ENCODE data around the gene TSC22D3. TPM values are rescaled to one million over a fixed set of nuclear protein-coding genes. Genes with fewer than 3 reads are reported as not detected.

The TSC22D3 gene
- total RNA-seq, 1 donor from 2014 or later = 107 TPM

- Mint-ChIP-seq H3K27me3 (ENCODE audit: unreplicated experiment) (no peaks in the 10 kb centered on the region), H3K36me3 (ENCODE audit: unreplicated experiment) (no peaks in the 10 kb centered on the region), H3K4me1 (ENCODE audit: low read depth, unreplicated experiment) (peaks cover 2% of the 10 kb centered on the region), H3K27ac (ENCODE audit: unreplicated experiment) (no peak overlapping the region), H3K4me3 (ENCODE audit: unreplicated experiment) (no peak overlapping the region), H3K9me3 (ENCODE audit: unreplicated experiment) (peaks cover 1% of the 10 kb centered on the region)
- no peak for TF ChIP-seq CTCF (IDR thresholded peaks at IDR 0.05; ENCODE audit: partially characterized antibody, unreplicated experiment)
- no peak for DNase-seq
Observed at GRCh38 chrX:107729558-107730297, 45.9 kb downstream of the TSC22D3 start.

GRCh38 chrX:107728371-107729099 lies 47.1 kb downstream of the TSC22D3 start:
- Mint-ChIP-seq H3K27me3 (ENCODE audit: unreplicated experiment) (no peaks in the 10 kb centered on the region), H3K4me1 (ENCODE audit: low read depth, unreplicated experiment) (peaks cover 2% of the 10 kb centered on the region), H3K27ac (ENCODE audit: unreplicated experiment) (no peak overlapping the region), H3K36me3 (ENCODE audit: unreplicated experiment) (no peaks in the 10 kb centered on the region), H3K4me3 (ENCODE audit: unreplicated experiment) (no peak overlapping the region), H3K9me3 (ENCODE audit: unreplicated experiment) (peaks cover 1% of the 10 kb centered on the region)
- DNase-seq = no peak
- TF ChIP-seq CTCF (IDR thresholded peaks at IDR 0.05; ENCODE audit: partially characterized antibody, unreplicated experiment) = no peak

- no peak for DNase-seq
- H3K9me3 Mint-ChIP-seq (ENCODE audit: unreplicated experiment) = no peaks in the 10 kb centered on the region
- no peaks in the 10 kb centered on the region for H3K36me3 Mint-ChIP-seq (ENCODE audit: unreplicated experiment)
- H3K27ac Mint-ChIP-seq (ENCODE audit: unreplicated experiment) = no peak overlapping the region
- TF ChIP-seq CTCF (IDR thresholded peaks at IDR 0.05; ENCODE audit: partially characterized antibody, unreplicated experiment) = no peak
- no peaks in the 10 kb centered on the region for H3K27me3 Mint-ChIP-seq (ENCODE audit: unreplicated experiment)
- no peak overlapping the region for H3K4me3 Mint-ChIP-seq (ENCODE audit: unreplicated experiment)
- H3K4me1 Mint-ChIP-seq (ENCODE audit: low read depth, unreplicated experiment) = peaks cover 2% of the 10 kb centered on the region
Observed at GRCh38 chrX:107726816-107727534, 48.6 kb downstream of the TSC22D3 start.

- Mint-ChIP-seq H3K27ac (ENCODE audit: unreplicated experiment) (no peak overlapping the region), H3K27me3 (ENCODE audit: unreplicated experiment) (no peaks in the 10 kb centered on the region), H3K4me3 (ENCODE audit: unreplicated experiment) (no peak overlapping the region), H3K4me1 (ENCODE audit: low read depth, unreplicated experiment) (no peaks in the 10 kb centered on the region), H3K9me3 (ENCODE audit: unreplicated experiment) (no peaks in the 10 kb centered on the region), H3K36me3 (ENCODE audit: unreplicated experiment) (no peaks in the 10 kb centered on the region)
- no peak for DNase-seq
- TF ChIP-seq CTCF (IDR thresholded peaks at IDR 0.05; ENCODE audit: partially characterized antibody, unreplicated experiment) = no peak
Observed at GRCh38 chrX:107725761-107726555, 49.6 kb downstream of the TSC22D3 start.
